Globus pallidus (tissue), 1 donor: ENCODE data around the gene MEP1A.
"Not testable (repeated sequence)": the region's sequence is repeated elsewhere in the genome, so short reads cannot be mapped to it uniquely, and the experiment has no call there.

Experiments used
- DNase-seq: peaks from one replicate; pipeline ENCODE4 v3.0.0-alpha.2; 2015; ENCODE audit warnings: low spot score

The MEP1A gene

GRCh38 chr6:46777476-46778346, 15.5 kb upstream of the MEP1A start:
- no peak for DNase-seq

GRCh38 chr6:46781478-46782378, 11.5 kb upstream of the MEP1A start:
- peak; percentile 70 for DNase-seq

- no peak for DNase-seq
Measured at GRCh38 chr6:46784535-46784934, 8.7 kb upstream of the MEP1A start.

GRCh38 chr6:46787871-46788540, 5.2 kb upstream of the MEP1A start:
- DNase-seq: no peak

- no peak for DNase-seq
Measured at GRCh38 chr6:46788791-46789190, 4.4 kb upstream of the MEP1A start.

- no peak for DNase-seq
Measured at GRCh38 chr6:46789434-46790354, 3.5 kb upstream of the MEP1A start.

GRCh38 chr6:46790355-46790874, 2.8 kb upstream of the MEP1A start:
- no peak for DNase-seq

GRCh38 chr6:46792635-46793034, 554 bp upstream of the MEP1A start:
- DNase-seq: no peak

GRCh38 chr6:46794068-46794467, 879 bp downstream of the MEP1A start:
- no peak for DNase-seq

- no peak for DNase-seq
Measured at GRCh38 chr6:46795816-46796215, 2.6 kb downstream of the MEP1A start.

GRCh38 chr6:46796848-46797580, 3.8 kb downstream of the MEP1A start:
- DNase-seq: no peak

- DNase-seq: no peak
Measured at GRCh38 chr6:46799657-46800056, 6.5 kb downstream of the MEP1A start.

- DNase-seq: peak; percentile 24
Measured at GRCh38 chr6:46808806-46809205, 15.6 kb downstream of the MEP1A start.

- DNase-seq: no peak
Measured at GRCh38 chr6:46815130-46815529, 21.9 kb downstream of the MEP1A start.

GRCh38 chr6:46816626-46817025, 23.4 kb downstream of the MEP1A start:
- no peak for DNase-seq

GRCh38 chr6:46819561-46819960, 26.4 kb downstream of the MEP1A start:
- no peak for DNase-seq

GRCh38 chr6:46821458-46821881, 28.3 kb downstream of the MEP1A start:
- DNase-seq: no peak

- DNase-seq: no peak
Measured at GRCh38 chr6:46828939-46829338, 35.8 kb downstream of the MEP1A start.

GRCh38 chr6:46832816-46833215, 39.6 kb downstream of the MEP1A start:
- DNase-seq: no peak

- not testable (repeated sequence) for DNase-seq
Measured at GRCh38 chr6:46834257-46834916, 41.2 kb downstream of the MEP1A start.
